GM19240 (cell line): Measurements from ENCODE around the gene ZNF236.

Experiments
- DNase-seq: peaks from one replicate; pipeline ENCODE4 v3.0.0; 2011; ENCODE audit warnings: low spot score; ENCODE audit not compliant: insufficient read length

The ZNF236 gene

GRCh38 chr18:76908277-76908676 lies 85.9 kb downstream of the ZNF236 start:
- DNase-seq = no peak

- no peak for DNase-seq
These were observed 87.1 kb downstream of the ZNF236 start for GRCh38 chr18:76909439-76909838.

- DNase-seq = no peak
These were observed 89.1 kb downstream of the ZNF236 start for GRCh38 chr18:76911440-76911839.

DNA sequence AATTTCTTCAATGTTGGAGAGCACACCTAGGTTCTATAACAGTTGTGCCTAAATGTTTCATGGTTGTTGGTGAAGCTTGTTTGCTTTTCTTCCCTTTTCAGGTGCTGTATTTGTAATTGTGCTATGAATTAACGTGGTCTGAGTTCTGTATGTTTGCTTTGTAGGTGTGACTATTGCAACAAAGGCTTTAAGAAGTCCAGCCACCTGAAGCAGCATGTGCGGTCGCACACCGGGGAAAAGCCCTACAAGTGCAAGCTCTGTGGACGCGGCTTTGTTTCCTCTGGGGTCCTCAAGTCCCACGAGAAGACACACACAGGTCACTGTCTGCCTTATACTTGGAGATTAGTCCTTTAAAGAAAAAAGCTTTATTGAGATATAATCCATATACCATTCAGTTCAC lies 91.2 kb downstream of the ZNF236 start:
- no peak for DNase-seq

- DNase-seq = no peak
These were observed 92.0 kb downstream of the ZNF236 start for GRCh38 chr18:76914314-76914713.

DNA sequence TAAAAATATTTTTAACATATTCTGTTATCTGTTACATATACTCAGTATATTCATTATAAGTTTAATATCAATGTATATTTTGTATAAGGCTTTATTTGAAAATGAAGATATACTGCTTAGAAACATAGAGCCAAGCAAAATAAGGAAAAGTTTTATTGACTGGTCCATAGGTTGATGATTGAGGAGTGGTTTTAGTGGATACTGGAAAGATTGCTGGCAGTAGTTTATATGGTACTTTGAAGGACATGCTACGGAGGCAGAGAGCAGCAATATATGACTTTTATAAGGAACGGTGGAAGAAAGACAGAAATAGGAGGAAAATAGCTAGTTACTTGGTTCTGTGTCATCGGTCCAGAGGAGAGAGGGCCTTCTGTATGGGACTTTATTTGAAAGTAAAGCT lies 92.4 kb downstream of the ZNF236 start:
- no peak for DNase-seq

DNA sequence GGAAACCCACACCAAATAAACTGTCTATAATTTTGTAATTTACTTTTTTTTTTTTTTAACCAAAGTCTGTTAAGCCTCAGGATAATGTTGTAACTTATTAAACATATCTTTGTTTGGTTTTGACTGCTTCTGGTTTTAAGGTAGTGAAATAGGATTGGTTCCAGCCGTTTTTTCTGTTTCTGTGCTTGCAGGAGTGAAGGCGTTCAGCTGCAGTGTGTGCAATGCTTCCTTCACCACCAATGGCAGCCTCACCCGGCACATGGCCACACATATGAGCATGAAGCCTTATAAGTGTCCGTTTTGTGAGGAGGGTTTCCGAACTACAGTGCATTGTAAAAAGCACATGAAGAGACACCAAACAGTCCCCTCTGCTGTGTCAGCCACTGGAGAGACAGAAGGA lies 93.1 kb downstream of the ZNF236 start:
- no peak for DNase-seq

DNA sequence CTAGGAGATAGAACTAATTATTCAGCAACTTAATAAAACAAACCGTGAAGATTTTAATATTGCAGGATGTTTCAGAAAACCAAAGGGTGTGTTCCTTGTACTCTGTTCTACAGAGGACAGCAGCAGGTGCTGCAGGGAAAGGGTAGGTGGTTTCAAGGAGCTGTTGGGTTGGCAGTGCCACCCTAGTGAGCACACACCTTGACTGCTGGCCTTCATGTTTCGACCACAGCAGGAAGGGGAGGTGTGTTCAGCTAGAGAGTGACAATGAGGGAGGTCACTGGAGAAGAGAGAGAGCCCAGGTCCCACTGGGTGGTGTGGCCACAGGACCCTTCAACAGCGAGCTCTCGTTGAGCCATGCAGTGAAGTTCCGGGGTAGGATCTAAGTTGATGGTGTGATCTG lies 98.6 kb downstream of the ZNF236 start:
- no peak for DNase-seq

DNA sequence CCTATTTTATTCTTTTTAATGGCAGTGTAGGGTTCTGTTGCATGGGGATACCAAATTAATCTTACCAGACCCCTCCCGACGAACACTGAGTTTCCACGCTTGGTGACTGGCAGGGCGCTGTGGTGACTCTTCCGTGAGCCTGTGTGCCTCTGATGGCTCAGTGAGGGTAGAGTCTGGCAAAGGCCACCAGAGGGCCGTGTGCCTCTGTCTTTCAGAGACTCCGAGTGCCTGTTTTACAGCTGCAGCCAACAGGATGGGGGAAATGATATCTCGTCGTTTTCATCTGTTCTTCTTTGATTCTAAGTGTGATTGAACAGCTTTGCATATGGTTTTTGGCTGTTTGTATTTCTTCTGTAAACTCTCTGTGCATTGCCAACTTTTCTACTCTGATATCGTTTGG lies 99.8 kb downstream of the ZNF236 start:
- peak; percentile 56 for DNase-seq

GRCh38 chr18:76923485-76924085 lies 101.2 kb downstream of the ZNF236 start:
- no peak for DNase-seq

DNA sequence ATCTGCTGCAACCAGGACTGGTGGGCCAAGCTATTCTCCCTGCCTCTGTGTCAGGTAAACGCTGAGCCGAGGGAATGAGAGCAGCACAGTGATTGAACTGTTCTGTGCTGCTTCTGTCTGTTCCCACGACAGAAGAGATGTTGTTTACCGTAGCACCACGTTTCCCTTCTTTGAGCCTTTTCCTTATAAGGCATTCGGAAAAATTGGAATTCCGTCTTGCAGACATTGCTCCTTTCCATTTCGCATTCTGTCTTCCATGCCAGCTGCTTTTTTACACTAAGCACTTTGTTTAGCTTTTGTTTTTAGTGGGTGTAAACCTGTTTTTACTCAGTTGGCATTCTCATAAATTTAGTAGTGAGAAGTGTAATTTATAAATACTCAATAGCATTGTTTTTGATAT lies 103.1 kb downstream of the ZNF236 start:
- no peak for DNase-seq

GRCh38 chr18:76927223-76927725 lies 104.9 kb downstream of the ZNF236 start:
- DNase-seq = no peak

DNA sequence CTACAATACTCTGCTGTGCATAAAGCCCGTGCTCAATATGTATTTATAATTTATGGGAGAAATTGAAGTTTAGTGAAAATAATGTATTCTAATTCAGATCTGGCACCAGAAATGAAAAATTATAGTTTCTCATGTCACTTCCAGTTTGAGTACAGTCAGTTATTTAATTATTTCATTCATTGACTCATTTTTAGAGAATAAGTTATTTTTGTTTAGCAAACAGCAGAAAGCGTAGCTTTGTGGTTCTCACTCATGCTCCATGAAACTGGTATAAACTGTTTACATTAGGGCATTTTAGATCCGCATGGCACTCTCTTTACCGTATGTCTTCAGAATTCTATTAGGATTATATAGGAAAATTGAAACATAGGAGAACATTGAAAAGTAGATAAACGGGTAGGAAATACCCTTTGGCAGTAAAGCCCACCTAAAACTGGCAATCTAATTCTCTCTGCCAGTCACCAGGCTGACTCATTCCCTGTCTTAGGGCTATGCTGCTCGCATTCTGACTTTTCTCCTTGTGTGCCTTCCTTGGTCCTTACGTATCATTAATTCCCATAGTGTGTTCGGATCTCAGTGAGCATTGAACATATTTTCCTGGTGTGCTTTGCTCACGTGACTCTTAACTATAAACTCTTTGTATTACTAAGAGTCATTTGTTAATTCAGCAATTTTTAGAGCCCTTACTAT lies 106.0 kb downstream of the ZNF236 start:
- no peak for DNase-seq

GRCh38 chr18:76931171-76931570 lies 108.8 kb downstream of the ZNF236 start:
- DNase-seq = no peak

DNA sequence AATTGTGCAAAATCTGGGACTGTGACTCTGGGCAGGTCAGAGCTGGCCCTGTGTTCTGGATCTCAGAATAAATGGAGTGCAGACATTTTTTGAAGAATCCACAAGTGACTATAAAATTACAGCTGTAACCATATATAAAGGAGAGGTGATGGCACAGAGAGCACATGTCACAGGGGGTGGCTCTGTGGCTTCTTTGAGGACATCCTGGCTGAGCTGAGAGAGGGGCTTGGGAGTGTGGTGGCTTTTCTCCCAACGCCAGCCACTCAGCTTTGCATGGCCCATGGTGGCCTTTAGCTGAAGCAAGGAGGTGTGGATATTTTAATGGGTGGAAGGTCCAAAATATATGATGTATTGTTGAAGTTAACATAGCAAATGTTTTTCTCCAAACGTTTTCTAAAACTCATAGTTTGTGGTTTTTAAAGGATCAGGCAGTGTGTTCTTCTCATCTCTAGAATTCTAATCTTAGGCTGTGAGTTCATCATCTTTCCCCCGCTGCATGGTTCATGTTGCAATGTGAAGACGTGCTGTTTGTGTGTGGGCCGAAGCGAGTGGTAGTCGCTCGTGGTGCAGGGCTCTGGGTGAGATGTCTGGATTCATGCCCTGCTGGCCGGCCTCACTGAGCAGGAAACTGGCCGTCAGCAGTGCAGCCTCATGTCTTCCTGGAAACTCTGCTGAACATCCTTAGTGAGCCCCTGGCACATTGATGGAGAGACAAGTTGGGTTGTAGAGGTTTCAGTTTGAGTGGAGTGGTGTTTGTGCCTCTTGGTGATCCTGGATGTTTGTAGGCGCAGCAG lies 109.9 kb downstream of the ZNF236 start:
- DNase-seq = no peak

DNA sequence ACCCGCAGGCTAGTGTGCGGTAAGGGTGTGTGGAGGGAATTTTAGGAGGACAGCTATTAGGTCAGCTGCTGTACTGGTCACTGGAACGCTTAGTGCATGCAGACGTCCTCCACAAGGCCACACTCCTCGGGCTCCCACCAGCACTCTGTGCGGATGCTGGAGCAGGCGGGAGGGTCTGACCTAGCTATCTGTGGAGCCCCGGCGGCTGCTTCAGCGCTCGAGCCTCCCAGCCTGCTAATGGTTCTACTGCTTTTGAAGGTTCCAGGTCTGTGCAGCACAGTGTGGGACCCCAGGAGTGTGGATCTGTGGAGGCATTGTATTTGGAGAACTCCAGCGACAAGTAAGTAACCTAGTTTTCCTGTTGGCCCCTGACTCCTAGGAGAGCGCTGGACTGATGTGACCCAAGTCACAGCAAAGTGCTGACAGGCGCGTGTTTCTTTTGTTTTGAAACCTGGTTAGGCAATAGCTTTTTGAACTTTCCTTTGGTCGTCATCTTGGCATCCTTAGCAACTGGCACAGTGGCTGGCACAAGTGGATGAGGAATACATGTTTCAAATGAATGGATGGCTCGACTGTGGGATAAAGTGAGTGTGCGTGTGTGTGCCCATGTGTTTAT lies 113.5 kb downstream of the ZNF236 start:
- no peak for DNase-seq

DNA sequence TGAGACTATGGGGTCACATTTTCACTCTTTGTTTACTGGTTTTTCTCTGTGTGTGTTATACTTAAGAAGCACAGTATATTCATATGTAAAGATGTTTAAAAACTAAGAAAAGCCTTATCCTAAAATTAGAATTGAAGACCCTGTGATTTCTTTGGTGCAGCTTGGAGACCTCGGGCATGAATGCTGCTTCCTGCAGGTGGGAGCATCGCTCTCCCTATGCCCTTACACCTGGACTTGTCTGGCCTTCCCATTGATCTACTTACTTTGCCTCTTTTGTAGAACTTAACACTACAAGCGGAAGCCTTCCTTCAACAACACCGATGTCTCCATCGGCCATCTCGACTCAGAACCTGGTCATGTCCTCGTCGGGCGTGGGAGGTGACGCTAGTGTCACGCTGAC lies 114.5 kb downstream of the ZNF236 start:
- no peak for DNase-seq

- no peak for DNase-seq
These were observed 115.2 kb downstream of the ZNF236 start for GRCh38 chr18:76937597-76937996.

GRCh38 chr18:76938619-76939018 lies 116.3 kb downstream of the ZNF236 start:
- DNase-seq = no peak

GRCh38 chr18:76941284-76941683 lies 118.9 kb downstream of the ZNF236 start:
- no peak for DNase-seq

DNA sequence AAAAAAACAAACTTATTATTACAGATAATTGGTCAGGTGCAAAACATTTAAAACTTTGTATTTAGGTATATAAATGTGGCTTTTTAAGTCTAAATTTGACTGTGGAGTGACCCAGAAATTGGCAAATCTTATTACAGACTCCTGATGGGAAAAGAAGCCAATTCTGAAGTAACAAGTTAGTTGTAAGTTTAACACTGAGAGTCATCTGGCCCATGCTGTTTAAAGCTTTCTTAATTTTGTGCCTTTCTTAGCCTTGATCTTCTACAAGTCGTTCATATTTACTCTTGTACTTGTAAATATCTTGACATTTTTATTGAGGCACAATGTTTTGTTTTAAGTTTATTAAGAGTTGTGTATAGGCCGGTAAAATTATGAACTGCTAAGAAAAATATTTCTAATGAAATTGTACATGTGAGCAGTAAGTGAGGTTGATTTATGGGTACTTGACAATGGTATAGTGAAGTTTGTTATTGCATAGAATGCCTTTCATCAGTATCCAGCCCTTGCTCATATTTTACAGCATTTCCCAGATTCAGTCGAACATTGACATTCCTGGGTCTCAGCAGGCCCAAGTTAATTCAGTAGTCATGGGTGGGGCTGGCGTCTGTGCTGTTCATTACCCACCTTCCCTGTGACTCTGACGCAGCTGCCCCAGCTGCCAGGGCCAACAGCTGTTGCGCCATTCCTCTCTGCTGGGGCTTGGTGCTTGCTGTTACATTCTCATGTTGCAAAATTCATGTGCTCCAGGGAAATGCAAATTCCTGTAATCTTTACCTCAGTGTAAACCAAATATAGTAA lies 121.4 kb downstream of the ZNF236 start:
- no peak for DNase-seq
